WTC11 (cell line): ENCODE results near the gene ISCA1. TPM values are rescaled to one million over a fixed set of nuclear protein-coding genes. Genes with fewer than 3 reads are reported as not detected.
A peak's percentile ranks its signal among the peaks of the same experiment; 100 is the strongest.

ENCODE experiments used
- CREB1 ChIP-seq: sonication (generic); formaldehyde crosslinking; IDR thresholded peaks from 2 replicates; pipeline ENCODE4 v1.8.0; 2023; ENCODE audit warnings: mild to moderate bottlenecking, missing genetic modification reagents
- E2F5 ChIP-seq: sonication (generic); formaldehyde crosslinking; IDR thresholded peaks from 2 replicates; pipeline ENCODE4 v1.8.1; 2022; ENCODE audit warnings: mild to moderate bottlenecking, moderate library complexity, missing genetic modification reagents
- ELF4 ChIP-seq: sonication (generic); formaldehyde crosslinking; IDR thresholded peaks from 2 replicates; pipeline ENCODE4 v1.8.1; 2022; ENCODE audit warnings: low read depth, mild to moderate bottlenecking, moderate library complexity, missing genetic modification reagents
- ERG ChIP-seq: fragments of 250-450 bp; sonication (Bioruptor Pico); IDR thresholded peaks from 2 replicates; pipeline ENCODE4 v1.8.0; 2021; ENCODE audit warnings: mild to moderate bottlenecking
- FOXK1 ChIP-seq: sonication (generic); formaldehyde crosslinking; IDR thresholded peaks from 2 replicates; pipeline ENCODE4 v1.8.0; 2022; ENCODE audit warnings: mild to moderate bottlenecking, moderate library complexity, missing genetic modification reagents
- FOXP1 ChIP-seq: sonication (generic); formaldehyde crosslinking; IDR thresholded peaks from 2 replicates; pipeline ENCODE4 v1.8.0; 2022; ENCODE audit warnings: missing genetic modification reagents, mild to moderate bottlenecking, moderate library complexity, borderline replicate concordance
- HMGXB4 ChIP-seq: sonication (generic); formaldehyde crosslinking; IDR thresholded peaks from 2 replicates; pipeline ENCODE4 v1.8.1; 2023; ENCODE audit warnings: mild to moderate bottlenecking, moderate library complexity, missing genetic modification reagents
- MYBL2 ChIP-seq: sonication (generic); formaldehyde crosslinking; IDR thresholded peaks from 2 replicates; pipeline ENCODE4 v1.8.1; 2023; ENCODE audit warnings: mild to moderate bottlenecking, moderate library complexity, missing genetic modification reagents
- RELA ChIP-seq: sonication (generic); formaldehyde crosslinking; IDR thresholded peaks from 2 replicates; pipeline ENCODE4 v1.8.1; 2022; ENCODE audit warnings: missing genetic modification reagents, mild to moderate bottlenecking, borderline replicate concordance
- SMAD3 ChIP-seq: sonication (generic); formaldehyde crosslinking; IDR thresholded peaks from 2 replicates; pipeline ENCODE4 v1.8.0; 2022; ENCODE audit warnings: missing genetic modification reagents, mild to moderate bottlenecking, borderline replicate concordance
- STAT6 ChIP-seq: sonication (generic); formaldehyde crosslinking; conservative IDR thresholded peaks from 2 replicates; pipeline ENCODE4 v1.8.1; 2023; ENCODE audit warnings: mild to moderate bottlenecking, low read depth, missing genetic modification reagents, moderate library complexity
- TCF7 ChIP-seq: sonication (generic); formaldehyde crosslinking; IDR thresholded peaks from 2 replicates; pipeline ENCODE4 v1.8.0; 2022; ENCODE audit warnings: mild to moderate bottlenecking, low read depth, missing genetic modification reagents, moderate library complexity
- USF2 ChIP-seq: sonication (generic); formaldehyde crosslinking; IDR thresholded peaks from 2 replicates; pipeline ENCODE4 v1.8.1; 2023; ENCODE audit warnings: mild to moderate bottlenecking, missing genetic modification reagents, moderate library complexity
- ZNF138 ChIP-seq: sonication (generic); formaldehyde crosslinking; conservative IDR thresholded peaks from 2 replicates; pipeline ENCODE4 v1.8.1; 2022; ENCODE audit warnings: mild to moderate bottlenecking, moderate library complexity, missing genetic modification reagents
- ZNF416 ChIP-seq: fragments of 250-450 bp; sonication (Bioruptor Pico); IDR thresholded peaks from 2 replicates; pipeline ENCODE4 v1.9.0; 2021; ENCODE audit warnings: mild to moderate bottlenecking, inconsistent platforms
- ZSCAN18 ChIP-seq: fragments of 250-450 bp; sonication (Bioruptor Pico); IDR thresholded peaks from 2 replicates; pipeline ENCODE4 v2.1.2; 2022; ENCODE audit warnings: mild to moderate bottlenecking, moderate library complexity
- total RNA-seq: library from RNA; stranded (reverse); gene quantifications from 3 replicates; pipeline ENCODE4 v1.2.3, GENCODE V29; 2021

Gene ISCA1
- total RNA-seq, 1 experiment from 2014 or later, result 35.5 TPM

DNA sequence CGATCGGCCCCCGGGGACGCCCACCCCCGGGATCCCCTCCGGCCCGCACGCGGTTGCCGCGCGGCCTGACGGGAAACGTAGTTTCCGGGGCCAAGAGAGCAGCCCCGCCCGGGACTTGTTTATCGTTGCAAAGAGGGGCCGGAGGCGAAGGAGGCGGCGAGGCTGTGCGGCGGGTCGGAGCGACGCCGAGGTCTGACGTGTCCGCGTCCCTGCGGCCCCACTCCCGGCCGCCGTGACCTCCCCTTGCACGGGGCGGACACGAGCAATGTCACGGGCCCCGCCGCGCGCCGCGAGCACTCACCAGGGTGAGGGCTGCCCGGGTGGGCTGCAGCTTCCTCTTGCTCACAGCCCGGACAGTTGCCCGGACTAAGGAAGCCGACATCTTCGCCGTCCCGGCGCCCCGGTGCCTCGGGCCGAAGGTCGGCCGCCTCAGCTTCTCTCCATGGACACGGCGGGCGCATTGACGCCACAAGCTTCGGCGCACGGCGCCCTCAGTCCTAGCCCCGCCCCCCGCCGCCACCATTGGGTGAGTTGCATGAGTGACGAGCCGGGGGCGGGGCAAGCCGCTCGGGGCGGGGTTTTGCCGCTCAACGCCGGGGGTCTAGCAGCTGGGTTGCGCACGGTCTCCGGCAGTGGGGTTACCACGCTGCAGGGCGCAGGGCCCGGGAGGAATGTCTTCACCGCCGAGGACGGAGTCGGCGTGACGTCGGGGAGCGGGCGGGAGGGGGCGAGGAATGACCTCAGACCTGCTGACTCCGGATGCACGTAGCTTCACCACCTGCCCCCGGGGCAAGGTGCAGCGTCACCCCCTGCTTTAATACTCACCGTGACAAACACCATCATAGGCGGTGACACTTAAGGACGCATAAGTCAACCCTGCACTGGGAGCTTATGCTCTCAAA is at the start of gene ISCA1 (continued):
- TF ChIP-seq ZSCAN18, result no peak
- 0 out of 2 replicates have a peak, but pooled peaks have one; percentile 60 for TF ChIP-seq SMAD3 (CRISPR knock-in tag)
- TF ChIP-seq CREB1 (CRISPR knock-in tag), result 0 out of 2 replicates have a peak, but pooled peaks have one; percentile 62
- peak; percentile 67; the same call in 1 of the 2 replicates for TF ChIP-seq ZNF138 (CRISPR knock-in tag)
- peak; percentile 83; the same call in 1 of the 2 replicates for TF ChIP-seq MYBL2 (CRISPR knock-in tag)
- TF ChIP-seq ELF4 (CRISPR knock-in tag), result 0 out of 2 replicates have a peak, but pooled peaks have one; percentile 10
- peak; percentile 76; the same call in 1 of the 2 replicates for TF ChIP-seq HMGXB4 (CRISPR knock-in tag)
- 0 out of 2 replicates have a peak, but pooled peaks have one; percentile 82 for TF ChIP-seq STAT6 (CRISPR knock-in tag)
- no peak for TF ChIP-seq TCF7 (CRISPR knock-in tag)
- TF ChIP-seq ZNF416 (CRISPR knock-in tag), result peak; percentile 86
- peak; percentile 71 for TF ChIP-seq USF2 (CRISPR knock-in tag)
- TF ChIP-seq RELA (CRISPR knock-in tag), result 0 out of 2 replicates have a peak, but pooled peaks have one; percentile 36
- no peak for TF ChIP-seq ERG (CRISPR knock-in tag)
- TF ChIP-seq FOXK1 (CRISPR knock-in tag), result peak; percentile 92
- TF ChIP-seq FOXP1 (CRISPR knock-in tag), result peak; percentile 88; the same call in 1 of the 2 replicates
- peak; percentile 55; the same call in 1 of the 2 replicates for TF ChIP-seq E2F5 (CRISPR knock-in tag)
